ENCODE data around the gene HFE.
A peak's percentile ranks its signal among the peaks of the same experiment; 100 is the strongest.

HFE gene

DNA sequence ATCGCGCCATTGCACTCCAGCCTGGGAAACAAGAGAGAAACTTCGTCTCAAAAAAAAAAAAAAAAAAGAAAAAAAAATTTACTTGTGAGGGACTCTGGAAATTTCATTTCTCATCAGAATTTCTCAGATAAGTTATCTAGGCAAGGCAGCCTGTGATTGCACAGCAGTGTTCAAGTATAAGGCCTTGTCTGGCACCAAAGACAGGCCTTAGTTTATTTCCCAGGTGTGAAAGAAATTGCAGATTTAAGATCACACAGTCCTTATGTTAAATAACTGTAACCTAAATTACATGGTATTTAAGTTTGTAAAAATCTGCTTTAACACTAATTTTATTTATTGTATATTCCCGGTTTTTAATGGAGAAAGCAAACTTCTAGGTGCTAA is 34.8 kb downstream of the HFE start:
- DNase-seq (ENCODE audit: low read depth): no peak
- H3K4me3 ChIP-seq (ENCODE audit: control insufficient read depth, low read depth, low read length): no peak overlapping the region
- TF ChIP-seq, protein P1, sequence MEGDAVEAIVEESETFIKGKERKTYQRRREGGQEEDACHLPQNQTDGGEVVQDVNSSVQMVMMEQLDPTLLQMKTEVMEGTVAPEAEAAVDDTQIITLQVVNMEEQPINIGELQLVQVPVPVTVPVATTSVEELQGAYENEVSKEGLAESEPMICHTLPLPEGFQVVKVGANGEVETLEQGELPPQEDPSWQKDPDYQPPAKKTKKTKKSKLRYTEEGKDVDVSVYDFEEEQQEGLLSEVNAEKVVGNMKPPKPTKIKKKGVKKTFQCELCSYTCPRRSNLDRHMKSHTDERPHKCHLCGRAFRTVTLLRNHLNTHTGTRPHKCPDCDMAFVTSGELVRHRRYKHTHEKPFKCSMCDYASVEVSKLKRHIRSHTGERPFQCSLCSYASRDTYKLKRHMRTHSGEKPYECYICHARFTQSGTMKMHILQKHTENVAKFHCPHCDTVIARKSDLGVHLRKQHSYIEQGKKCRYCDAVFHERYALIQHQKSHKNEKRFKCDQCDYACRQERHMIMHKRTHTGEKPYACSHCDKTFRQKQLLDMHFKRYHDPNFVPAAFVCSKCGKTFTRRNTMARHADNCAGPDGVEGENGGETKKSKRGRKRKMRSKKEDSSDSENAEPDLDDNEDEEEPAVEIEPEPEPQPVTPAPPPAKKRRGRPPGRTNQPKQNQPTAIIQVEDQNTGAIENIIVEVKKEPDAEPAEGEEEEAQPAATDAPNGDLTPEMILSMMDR (conservative IDR thresholded peaks at IDR 0.05; ENCODE audit: control insufficient read depth, insufficient read depth, low read depth, low read length): no peak

DNA sequence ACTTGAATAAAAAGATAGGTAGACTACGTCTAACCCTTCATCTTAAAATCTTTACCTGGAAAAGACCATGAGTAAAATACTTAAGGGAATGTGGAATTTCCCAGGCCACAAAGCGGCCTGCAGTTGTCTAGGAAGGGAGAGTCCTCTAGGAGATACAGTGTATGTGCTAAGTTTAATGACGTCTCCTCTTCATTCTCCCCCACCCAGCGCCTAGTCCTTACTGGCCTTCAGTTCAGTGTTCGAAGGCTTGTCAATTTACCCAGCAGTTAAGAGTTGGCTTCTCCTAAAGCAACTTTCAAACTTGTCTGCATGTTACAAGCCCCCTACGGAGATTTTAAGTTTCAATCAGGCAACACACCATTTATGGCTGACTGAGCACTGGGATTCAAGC is 35.2 kb downstream of the HFE start:
- DNase-seq (ENCODE audit: low read depth): no peak
- TF ChIP-seq, protein P1 (conservative IDR thresholded peaks at IDR 0.05; ENCODE audit: control insufficient read depth, insufficient read depth, low read depth, low read length): no peak

DNA sequence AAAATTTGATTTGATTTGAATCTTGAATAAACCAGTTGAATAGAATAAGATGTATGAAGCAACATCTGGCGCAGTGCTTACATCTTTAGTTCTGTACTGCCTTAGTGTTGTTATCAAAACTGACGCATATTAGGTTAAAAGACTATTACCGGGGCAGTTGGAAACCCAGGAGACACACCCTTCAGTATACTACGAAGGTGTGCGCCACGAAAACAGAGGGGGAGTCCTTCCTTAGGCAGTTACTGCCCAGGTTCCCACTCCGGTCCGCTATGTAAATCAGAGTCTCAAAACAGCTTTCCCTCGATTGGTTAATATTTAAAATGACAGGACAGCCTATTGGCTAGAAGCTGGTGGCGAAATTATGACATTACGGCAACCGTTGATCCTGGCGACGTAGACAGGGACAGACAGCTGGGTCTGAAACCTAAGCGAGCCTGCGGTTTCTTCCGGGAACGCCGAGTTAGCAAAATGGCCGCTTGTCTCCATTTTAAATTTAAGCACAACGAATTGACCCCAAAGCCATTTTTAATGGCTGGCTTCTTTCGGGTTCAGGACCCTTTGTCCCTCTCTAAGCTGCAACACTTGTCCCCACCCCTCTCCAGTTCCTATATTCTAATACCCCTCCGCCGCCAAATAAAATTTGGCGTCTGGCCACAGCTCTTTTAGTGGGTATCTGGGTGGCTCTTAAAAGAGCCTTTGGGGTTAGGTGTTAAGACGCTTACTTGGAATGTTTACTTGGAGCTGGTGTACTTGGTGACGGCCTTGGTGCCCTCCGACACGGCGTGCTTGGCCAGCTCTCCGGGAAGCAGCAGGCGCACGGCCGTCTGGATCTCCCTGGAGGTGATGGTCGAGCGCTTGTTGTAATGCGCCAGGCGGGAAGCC is 35.8 kb downstream of the HFE start:
- TF ChIP-seq, protein P1 (conservative IDR thresholded peaks at IDR 0.05; ENCODE audit: control insufficient read depth, insufficient read depth, low read depth, low read length): no peak
- peak overlapping the region; percentile 100 for H3K4me3 ChIP-seq (ENCODE audit: control insufficient read depth, low read depth, low read length)
- DNase-seq (ENCODE audit: low read depth): peak; percentile 99

More for the DNA sequence above, 35.2 kb downstream of the HFE start:
- H3K4me3 ChIP-seq (ENCODE audit: control insufficient read depth, low read depth, low read length): peak overlapping the region; percentile 100

DNA sequence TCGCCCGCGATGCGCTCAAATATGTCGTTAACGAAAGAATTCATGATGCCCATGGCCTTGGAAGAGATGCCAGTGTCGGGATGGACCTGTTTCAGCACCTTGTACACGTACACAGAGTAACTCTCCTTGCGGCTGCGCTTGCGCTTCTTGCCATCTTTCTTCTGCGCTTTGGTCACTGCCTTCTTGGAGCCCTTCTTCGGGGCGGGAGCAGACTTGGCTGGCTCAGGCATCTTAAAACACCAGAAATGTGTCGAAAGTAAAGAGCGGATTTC is 36.4 kb downstream of the HFE start:
- TF ChIP-seq, protein P1 (conservative IDR thresholded peaks at IDR 0.05; ENCODE audit: control insufficient read depth, insufficient read depth, low read depth, low read length): no peak
- H3K4me3 ChIP-seq (ENCODE audit: control insufficient read depth, low read depth, low read length): peak overlapping the region; percentile 100
- no peak for DNase-seq (ENCODE audit: low read depth)

DNA sequence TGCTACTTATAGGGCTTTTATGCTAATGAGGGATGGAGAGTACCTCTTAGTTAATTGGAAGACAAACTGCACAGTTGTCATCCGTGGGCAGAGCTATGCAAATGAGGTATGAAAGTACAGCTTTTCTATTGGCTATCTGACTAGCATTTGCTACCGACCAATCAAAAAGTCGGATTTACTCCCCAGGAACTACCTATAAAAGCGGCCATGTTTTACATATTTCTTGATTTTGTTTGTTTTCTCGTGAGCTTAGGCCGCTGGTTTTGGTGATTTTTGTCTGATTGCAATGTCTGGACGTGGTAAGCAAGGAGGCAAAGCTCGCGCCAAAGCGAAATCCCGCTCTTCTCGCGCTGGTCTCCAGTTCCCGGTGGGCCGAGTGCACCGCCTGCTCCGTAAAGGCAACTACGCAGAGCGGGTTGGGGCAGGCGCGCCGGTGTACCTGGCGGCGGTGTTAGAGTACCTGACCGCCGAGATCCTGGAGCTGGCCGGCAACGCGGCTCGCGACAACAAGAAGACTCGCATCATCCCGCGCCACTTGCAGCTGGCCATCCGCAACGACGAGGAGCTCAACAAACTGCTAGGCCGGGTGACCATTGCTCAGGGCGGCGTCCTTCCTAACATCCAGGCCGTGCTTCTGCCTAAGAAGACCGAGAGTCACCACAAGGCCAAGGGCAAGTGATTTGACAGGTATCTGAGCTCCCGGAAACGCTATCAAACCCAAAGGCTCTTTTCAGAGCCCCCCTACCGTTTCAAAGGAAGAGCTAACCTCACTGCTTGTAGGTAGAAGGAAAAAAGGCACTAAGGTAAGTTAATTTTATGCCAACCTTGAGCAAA is 36.9 kb downstream of the HFE start:
- DNase-seq (ENCODE audit: low read depth): peak; percentile 100
- TF ChIP-seq, protein P1 (conservative IDR thresholded peaks at IDR 0.05; ENCODE audit: control insufficient read depth, insufficient read depth, low read depth, low read length): no peak
- H3K4me3 ChIP-seq (ENCODE audit: control insufficient read depth, low read depth, low read length): peak overlapping the region; percentile 100

DNA sequence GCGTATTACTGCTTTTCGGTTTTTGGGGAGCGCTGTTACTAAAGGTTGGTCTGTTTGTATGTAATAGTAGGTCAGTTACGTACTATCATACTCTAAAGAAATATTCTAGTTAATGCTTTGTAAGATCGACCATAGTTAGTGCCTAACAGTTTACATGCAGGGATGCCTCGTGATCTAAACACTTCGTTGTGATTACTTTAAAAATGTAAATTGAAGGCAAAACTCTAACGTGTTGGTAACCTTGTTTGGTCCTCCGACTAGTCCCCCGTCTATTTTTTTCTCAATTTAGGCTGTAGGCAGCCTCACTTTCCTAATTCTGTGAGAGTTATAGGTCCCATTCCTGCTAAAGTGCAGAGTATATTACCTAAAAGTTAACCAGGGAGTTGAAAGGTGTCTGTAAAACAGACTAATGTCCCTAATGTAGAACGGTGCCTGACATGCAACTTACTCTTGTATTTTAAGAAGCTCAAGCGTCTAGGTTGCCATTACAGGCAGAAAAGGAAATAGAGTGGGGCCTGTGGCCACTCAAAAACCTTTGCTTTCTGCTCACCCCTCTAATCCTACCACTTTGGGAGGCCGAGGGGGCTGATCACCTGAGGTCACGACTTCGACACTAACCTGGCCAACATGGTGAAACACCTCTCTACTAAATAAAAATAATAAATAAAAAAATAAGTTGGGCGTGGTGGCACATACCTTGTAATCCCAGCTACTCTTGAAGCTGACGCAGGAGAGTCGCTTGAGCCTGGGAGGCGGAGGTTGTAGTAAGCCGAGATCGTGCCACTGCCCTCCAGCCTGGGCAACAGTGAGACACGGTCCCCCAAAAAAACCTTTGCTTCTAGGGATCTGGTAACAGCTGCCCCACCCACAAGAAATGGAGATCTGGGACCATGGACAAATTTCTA is 37.8 kb downstream of the HFE start:
- no peak for DNase-seq (ENCODE audit: low read depth)
- TF ChIP-seq, protein P1 (conservative IDR thresholded peaks at IDR 0.05; ENCODE audit: control insufficient read depth, insufficient read depth, low read depth, low read length): no peak
- H3K4me3 ChIP-seq (ENCODE audit: control insufficient read depth, low read depth, low read length): peak overlapping the region; percentile 100
